Endothelial cell of umbilical vein (primary cell): ENCODE measurements around the gene ADM2. TPM values are rescaled to one million over a fixed set of nuclear protein-coding genes. Genes with fewer than 3 reads are reported as not detected.
"Not testable (repeated sequence)": the region's sequence is repeated elsewhere in the genome, so short reads cannot be mapped to it uniquely, and the experiment has no call there.

Experiments used
- BruUV-seq: library from RNA; stranded (reverse); fragments of 400-500 nt; replicated peaks from 2 replicates; lab custom pipeline; 2021; lab: Mats Ljungman, UMichigan
- CTCF ChIA-PET: fragments of 300-600, 350-600 bp; sonication (Branson Sonifier 250); formaldehyde crosslinking; loops from one replicate; lab custom pipeline; 2021; ENCODE audit warnings: antibody characterized with exemption, inconsistent platforms; lab: Charles Lee
- POLR2A ChIA-PET: fragments of 300-600, 350-600 bp; sonication (Branson Sonifier 250); formaldehyde crosslinking; loops from one replicate; lab custom pipeline; 2021; ENCODE audit warnings: antibody characterized with exemption, inconsistent platforms; lab: Charles Lee
- DNase-seq: peaks from one replicate; pipeline ENCODE4 v3.0.0-alpha.2; 2011; ENCODE audit warnings: low read depth, low spot score
- FAIRE-seq: peaks from 2 replicates; lab custom pipeline; 2011; peaks lifted over from hg19 to GRCh38; lab: Jason Lieb, UNC
- H2AFZ ChIP-seq: 2 replicates; pipeline ENCODE4 v1.6.0; 2012; ENCODE audit warnings: low read depth, low read length, control low read depth, inconsistent platforms
- H3K27ac ChIP-seq: 2 replicates; pipeline ENCODE4 v1.5.1; 2011; ENCODE audit warnings: low read depth, mild to moderate bottlenecking, control low read depth, low read length, moderate library complexity; ENCODE audit not compliant: insufficient read depth
- H3K27me3 ChIP-seq, 2 experiments: 2 replicates each; pipeline versions ENCODE4 v1.6.0 to v1.6.1; 2011; ENCODE audit warnings: low read length in 2 of 2, mixed read lengths in 1 of 2; ENCODE audit not compliant: control insufficient read depth in 2 of 2, insufficient read depth in 2 of 2
- H3K36me3 ChIP-seq, 2 experiments: 2 replicates in 1 of 2; 3 replicates in 1 of 2; pipeline ENCODE4 v1.5.1; 2011; ENCODE audit warnings: low read length in 2 of 2, mild to moderate bottlenecking in 1 of 2, moderate library complexity in 1 of 2; ENCODE audit not compliant: control insufficient read depth in 2 of 2, insufficient read depth in 2 of 2; ENCODE audit errors: extremely low read depth in 1 of 2
- H3K4me1 ChIP-seq: 3 replicates; pipeline ENCODE4 v1.5.1; 2011; ENCODE audit warnings: mild to moderate bottlenecking, low read length; ENCODE audit not compliant: control insufficient read depth, insufficient read depth; ENCODE audit errors: extremely low read depth
- H3K4me2 ChIP-seq: 2 replicates; pipeline ENCODE4 v1.6.1; 2011; ENCODE audit warnings: low read length, control low read depth, mixed read lengths; ENCODE audit not compliant: insufficient read depth
- H3K4me3 ChIP-seq, 3 experiments: fragments of 200-600 bp in 1 of 3; sonication (generic), shearing (Covaris generic) in 1 of 3; replicated peaks in 1 of 3; 2 replicates each; pipeline ENCODE4 v1.5.1; 2011 to 2016; ENCODE audit warnings: control low read depth in 3 of 3, low read length in 3 of 3, mild to moderate bottlenecking in 2 of 3, inconsistent platforms in 1 of 3, low read depth in 1 of 3, moderate library complexity in 1 of 3; ENCODE audit not compliant: insufficient read depth in 1 of 3
- H3K79me2 ChIP-seq: 2 replicates; pipeline ENCODE4 v1.6.0; 2012; ENCODE audit warnings: low read length, inconsistent platforms; ENCODE audit not compliant: control insufficient read depth, insufficient read depth
- H3K9ac ChIP-seq: replicated peaks from 2 replicates; pipeline ENCODE3; 2011; ENCODE audit warnings: low read length, control low read depth; ENCODE audit not compliant: insufficient read depth; ENCODE audit errors: extremely low read depth
- H3K9me1 ChIP-seq: replicated peaks from 3 replicates; pipeline ENCODE4 v1.6.0; 2011; ENCODE audit warnings: mild to moderate bottlenecking, low read length; ENCODE audit not compliant: control insufficient read depth, insufficient read depth; ENCODE audit errors: extremely low read depth
- H3K9me3 ChIP-seq: replicated peaks from 2 replicates; pipeline ENCODE4 v1.5.1; 2012; ENCODE audit warnings: low read length, inconsistent platforms; ENCODE audit not compliant: control insufficient read depth, insufficient read depth
- H4K20me1 ChIP-seq: replicated peaks from 2 replicates; pipeline ENCODE3; 2011; ENCODE audit warnings: mild to moderate bottlenecking, low read length; ENCODE audit not compliant: control insufficient read depth, insufficient read depth; ENCODE audit errors: extremely low read depth
- CTCF ChIP-seq, 2 donors: IDR thresholded peaks; 1 replicate in 1 of 2; 2 replicates in 1 of 2; pipeline ENCODE4 v1.5.1; 2011; ENCODE audit warnings: low read length in 2 of 2, mild to moderate bottlenecking in 2 of 2, moderate library complexity in 2 of 2, control low read depth in 1 of 2, inconsistent platforms in 1 of 2, low read depth in 1 of 2; ENCODE audit not compliant: insufficient read depth in 1 of 2; ENCODE audit errors: extremely low read depth in 1 of 2
- EZH2 ChIP-seq: IDR thresholded peaks from 2 replicates; pipeline ENCODE4 v1.6.1; 2012; ENCODE audit warnings: borderline replicate concordance, low read depth, mild to moderate bottlenecking, moderate library complexity, low read length, inconsistent platforms; ENCODE audit not compliant: severe bottlenecking
- FOS ChIP-seq: IDR thresholded peaks from 2 replicates; pipeline ENCODE4 v1.6.1; 2011; ENCODE audit warnings: mild to moderate bottlenecking, low read length, moderate library complexity, borderline replicate concordance; ENCODE audit not compliant: insufficient read depth
- GATA2 ChIP-seq: IDR thresholded peaks from 2 replicates; pipeline ENCODE4 v1.7.0; 2011; ENCODE audit warnings: low read depth, mild to moderate bottlenecking, moderate library complexity, mixed read lengths, low read length; ENCODE audit not compliant: insufficient read length, insufficient read depth
- JUN ChIP-seq: IDR thresholded peaks from 2 replicates; pipeline ENCODE4 v1.6.1; 2011; ENCODE audit warnings: borderline replicate concordance, low read depth; ENCODE audit not compliant: insufficient read length, insufficient read depth
- MYC ChIP-seq: IDR thresholded peaks from one replicate; pipeline ENCODE4 v1.6.1; 2011; ENCODE audit warnings: mild to moderate bottlenecking, low read depth, low read length
- POLR2A ChIP-seq: IDR thresholded peaks from 2 replicates; pipeline ENCODE4 v1.6.1; 2012; ENCODE audit warnings: low read depth, mild to moderate bottlenecking, control low read depth, low read length
- POLR2AphosphoS5 ChIP-seq: IDR thresholded peaks from 2 replicates; pipeline ENCODE4 v1.6.1; 2012; ENCODE audit warnings: low read depth, mild to moderate bottlenecking, control low read depth, low read length, moderate library complexity; ENCODE audit not compliant: insufficient read depth
- dilution Hi-C: fragments of 300-500 bp; cut with MboI; formaldehyde crosslinking; loops from one replicate; pipeline ENCODE4 v1.15.0; 2019; ENCODE audit warnings: low sequenced_read_pairs; ENCODE audit not compliant: extremely low pct_ligation_motif_present
- intact Hi-C: fragments of 100-400 bp; cut with micrococcal nuclease; formaldehyde crosslinking; loops from one replicate; pipeline ENCODE4 v1.10.0; 2022
- polyA plus RNA-seq, 4 experiments: library from polyadenylated mRNA; depleted of rRNA in 3 of 4; stranded (reverse) in 3 of 4; unstranded in 1 of 4; fragments of >200 nt; gene quantifications; 2 replicates each; pipeline versions ENCODE4 v1.2.1 to v1.2.3, GENCODE V29; 2011 to 2012; ENCODE audit warnings: missing spikeins in 1 of 4
- total RNA-seq: library from RNA; stranded (reverse); gene quantifications from 2 replicates; pipeline ENCODE4 v1.2.3, GENCODE V29; 2021
- TF ChIP-seq, protein P1 (sequence below): IDR thresholded peaks from 2 replicates; pipeline ENCODE4 v1.6.1; 2011; ENCODE audit not compliant: insufficient read depth, insufficient read length

Gene ADM2
- total and polyA plus RNA-seq, 2 donors (not counting 3 experiments of a cell fraction or from before 2014, with no cell fraction given): 0.28 to 1.5 TPM

DNA sequence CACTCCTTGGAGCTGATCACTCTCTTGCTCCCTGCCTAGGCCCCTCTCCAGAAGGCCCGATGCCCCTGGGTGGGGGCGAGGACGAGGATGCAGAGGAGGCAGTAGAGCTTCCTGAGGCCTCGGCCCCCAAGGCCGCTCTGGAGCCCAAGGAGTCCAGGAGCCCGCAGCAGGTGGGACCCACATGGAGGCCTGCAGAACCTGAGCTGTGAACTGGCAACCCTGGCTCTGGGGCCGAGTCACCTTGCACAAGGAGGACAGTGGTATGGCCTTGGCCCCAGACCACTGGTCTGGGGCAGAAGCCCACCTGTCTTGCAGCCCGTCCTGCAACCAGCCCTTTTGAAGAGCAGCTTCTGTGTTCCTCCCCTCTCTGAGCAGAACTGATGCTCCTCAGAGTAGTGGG is 37.8 kb downstream of the ADM2 start:
- BruUV-seq: no TSS peak
- no peaks in the 10 kb centered on the region for H3K9me3 ChIP-seq
- DNase-seq (no peak), FAIRE-seq (no peak)
- no peaks in the 10 kb centered on the region for H4K20me1 ChIP-seq
- no peak for TF ChIP-seq POLR2A
- no peak for TF ChIP-seq EZH2
- no peak for TF ChIP-seq MYC
- no peak for TF ChIP-seq POLR2AphosphoS5
- no peak for TF ChIP-seq JUN
- TF ChIP-seq GATA2: no peak
- TF ChIP-seq FOS: no peak
- TF ChIP-seq CTCF (IDR thresholded peaks at IDR 0.05; ENCODE audit: extremely low read depth in 1 of 2, insufficient read depth in 1 of 2, low read depth in 1 of 2, low read length in 2 of 2): no peak
- TF ChIP-seq, protein P1, sequence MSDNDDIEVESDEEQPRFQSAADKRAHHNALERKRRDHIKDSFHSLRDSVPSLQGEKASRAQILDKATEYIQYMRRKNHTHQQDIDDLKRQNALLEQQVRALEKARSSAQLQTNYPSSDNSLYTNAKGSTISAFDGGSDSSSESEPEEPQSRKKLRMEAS: no peak
- ChIA-PET CTCF (no interaction called here), POLR2A (no interaction called here)
- no peak overlapping the region for H3K9ac ChIP-seq
- no peak overlapping the region for H2AFZ ChIP-seq
- H3K4me2 ChIP-seq: no peak overlapping the region
- peaks cover 0 to 27% of the 10 kb centered on the region in 2 experiments for H3K36me3 ChIP-seq
- H3K9me1 ChIP-seq: no peaks in the 10 kb centered on the region
- H3K4me3 ChIP-seq: no peak overlapping the region
- dilution Hi-C loops: no loop called here
- peaks cover 12% of the 10 kb centered on the region for H3K79me2 ChIP-seq
- no peaks in the 10 kb centered on the region for H3K27me3 ChIP-seq
- intact Hi-C loops: no loop called here
- H3K27ac ChIP-seq: no peak overlapping the region
- H3K4me1 ChIP-seq: peaks cover 4% of the 10 kb centered on the region

DNA sequence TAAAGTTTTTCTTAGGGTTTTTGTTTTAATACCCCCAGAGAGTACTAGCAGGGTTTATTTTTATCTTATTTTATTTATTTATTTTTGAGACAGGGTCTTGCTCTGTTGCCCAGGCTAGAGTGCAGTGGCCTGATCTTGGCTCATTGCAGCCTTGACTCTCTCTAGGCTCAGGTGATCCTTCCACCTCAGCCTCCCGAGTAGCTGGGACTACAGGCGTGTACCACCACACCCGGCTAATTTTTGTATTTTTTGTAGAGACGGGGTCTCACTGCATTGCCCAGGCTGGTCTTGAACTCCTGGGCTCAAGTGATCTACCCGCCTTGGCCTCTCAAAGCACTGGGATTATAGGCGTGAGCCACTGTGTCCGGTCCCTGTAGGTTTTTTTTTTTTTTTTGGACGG is 38.8 kb downstream of the ADM2 start:
- CTCF ChIA-PET, H3K9me3 ChIP-seq, H3K9ac ChIP-seq, H3K27me3 ChIP-seq, H2AFZ ChIP-seq, BruUV-seq, H3K9me1 ChIP-seq, H3K27ac ChIP-seq, H4K20me1 ChIP-seq, intact Hi-C loops, DNase-seq, POLR2A ChIA-PET, dilution Hi-C loops, H3K4me3 ChIP-seq, H3K4me2 ChIP-seq, FAIRE-seq: not testable (repeated sequence)
- Histone ChIP-seq H3K79me2 (peaks cover 13% of the 10 kb centered on the region), H3K36me3 (peaks cover 0 to 27% of the 10 kb centered on the region in 2 experiments), H3K4me1 (peaks cover 11% of the 10 kb centered on the region)
